Ishikawa (cell line): ENCODE results near the gene EP400.

Experiments used
- CEBPB ChIP-seq: IDR thresholded peaks from 2 replicates; pipeline ENCODE4 v1.6.1; 2012
- CREB1 ChIP-seq: IDR thresholded peaks from 2 replicates; pipeline ENCODE4 v1.6.1; 2012; ENCODE audit warnings: low read depth
- EGR1 ChIP-seq: IDR thresholded peaks from 2 replicates; pipeline ENCODE4 v1.6.1; 2012
- EP300 ChIP-seq: IDR thresholded peaks from 2 replicates; pipeline ENCODE4 v1.6.1; 2012; ENCODE audit warnings: borderline replicate concordance
- FOXM1 ChIP-seq: IDR thresholded peaks from 2 replicates; pipeline ENCODE4 v1.6.1; 2012; ENCODE audit warnings: low read depth, borderline replicate concordance
- RAD21 ChIP-seq: IDR thresholded peaks from 2 replicates; pipeline ENCODE4 v1.6.1; 2012; ENCODE audit warnings: low read depth
- TAF1 ChIP-seq: IDR thresholded peaks from 2 replicates; pipeline ENCODE4 v1.6.1; 2012; ENCODE audit warnings: low read depth, mild to moderate bottlenecking
- TEAD4 ChIP-seq: IDR thresholded peaks from 2 replicates; pipeline ENCODE4 v1.6.1; 2012
- YY1 ChIP-seq: IDR thresholded peaks from 2 replicates; pipeline ENCODE4 v1.6.1; 2012; ENCODE audit warnings: low read depth
- TF ChIP-seq, protein P1 (sequence below): IDR thresholded peaks from 2 replicates; pipeline ENCODE4 v1.6.1; 2012; ENCODE audit warnings: low read depth, mild to moderate bottlenecking
- TF ChIP-seq, protein P2 (sequence below): IDR thresholded peaks from 2 replicates; pipeline ENCODE4 v1.6.1; 2012
- TF ChIP-seq, protein P3 (sequence below): IDR thresholded peaks from 2 replicates; pipeline ENCODE4 v1.6.1; 2012

DNA sequence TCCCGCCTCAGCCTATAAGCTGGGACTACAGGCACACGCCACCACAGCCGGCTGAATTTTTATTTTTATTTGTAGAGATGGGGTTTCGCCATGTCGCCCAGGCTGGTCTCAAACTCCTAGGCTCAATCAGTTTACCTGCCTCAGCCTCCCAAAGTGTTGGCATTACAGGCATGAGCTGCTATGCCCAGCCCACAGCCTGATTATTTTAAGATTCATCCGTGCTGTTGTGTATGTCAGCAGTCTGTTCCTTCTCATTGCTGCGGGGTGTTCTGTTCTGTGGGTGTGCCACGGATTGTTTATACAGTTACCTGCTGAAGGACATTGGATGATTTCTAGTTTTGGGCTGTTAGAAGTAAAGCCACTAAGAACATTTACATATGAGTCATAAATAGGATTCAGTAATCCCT is 9.6 kb upstream of the EP400 start:
- TF ChIP-seq EP300 (no peak), YY1 (no peak), TAF1 (no peak), CEBPB (no peak), TEAD4 (no peak), FOXM1 (no peak), CREB1 (no peak), EGR1 (no peak), RAD21 (no peak)
- TF ChIP-seq, protein P1, sequence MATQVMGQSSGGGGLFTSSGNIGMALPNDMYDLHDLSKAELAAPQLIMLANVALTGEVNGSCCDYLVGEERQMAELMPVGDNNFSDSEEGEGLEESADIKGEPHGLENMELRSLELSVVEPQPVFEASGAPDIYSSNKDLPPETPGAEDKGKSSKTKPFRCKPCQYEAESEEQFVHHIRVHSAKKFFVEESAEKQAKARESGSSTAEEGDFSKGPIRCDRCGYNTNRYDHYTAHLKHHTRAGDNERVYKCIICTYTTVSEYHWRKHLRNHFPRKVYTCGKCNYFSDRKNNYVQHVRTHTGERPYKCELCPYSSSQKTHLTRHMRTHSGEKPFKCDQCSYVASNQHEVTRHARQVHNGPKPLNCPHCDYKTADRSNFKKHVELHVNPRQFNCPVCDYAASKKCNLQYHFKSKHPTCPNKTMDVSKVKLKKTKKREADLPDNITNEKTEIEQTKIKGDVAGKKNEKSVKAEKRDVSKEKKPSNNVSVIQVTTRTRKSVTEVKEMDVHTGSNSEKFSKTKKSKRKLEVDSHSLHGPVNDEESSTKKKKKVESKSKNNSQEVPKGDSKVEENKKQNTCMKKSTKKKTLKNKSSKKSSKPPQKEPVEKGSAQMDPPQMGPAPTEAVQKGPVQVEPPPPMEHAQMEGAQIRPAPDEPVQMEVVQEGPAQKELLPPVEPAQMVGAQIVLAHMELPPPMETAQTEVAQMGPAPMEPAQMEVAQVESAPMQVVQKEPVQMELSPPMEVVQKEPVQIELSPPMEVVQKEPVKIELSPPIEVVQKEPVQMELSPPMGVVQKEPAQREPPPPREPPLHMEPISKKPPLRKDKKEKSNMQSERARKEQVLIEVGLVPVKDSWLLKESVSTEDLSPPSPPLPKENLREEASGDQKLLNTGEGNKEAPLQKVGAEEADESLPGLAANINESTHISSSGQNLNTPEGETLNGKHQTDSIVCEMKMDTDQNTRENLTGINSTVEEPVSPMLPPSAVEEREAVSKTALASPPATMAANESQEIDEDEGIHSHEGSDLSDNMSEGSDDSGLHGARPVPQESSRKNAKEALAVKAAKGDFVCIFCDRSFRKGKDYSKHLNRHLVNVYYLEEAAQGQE = no peak
- TF ChIP-seq, protein P2, sequence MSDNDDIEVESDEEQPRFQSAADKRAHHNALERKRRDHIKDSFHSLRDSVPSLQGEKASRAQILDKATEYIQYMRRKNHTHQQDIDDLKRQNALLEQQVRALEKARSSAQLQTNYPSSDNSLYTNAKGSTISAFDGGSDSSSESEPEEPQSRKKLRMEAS = no peak
- TF ChIP-seq, protein P3, sequence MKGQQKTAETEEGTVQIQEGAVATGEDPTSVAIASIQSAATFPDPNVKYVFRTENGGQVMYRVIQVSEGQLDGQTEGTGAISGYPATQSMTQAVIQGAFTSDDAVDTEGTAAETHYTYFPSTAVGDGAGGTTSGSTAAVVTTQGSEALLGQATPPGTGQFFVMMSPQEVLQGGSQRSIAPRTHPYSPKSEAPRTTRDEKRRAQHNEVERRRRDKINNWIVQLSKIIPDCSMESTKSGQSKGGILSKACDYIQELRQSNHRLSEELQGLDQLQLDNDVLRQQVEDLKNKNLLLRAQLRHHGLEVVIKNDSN = no peak
